GM19240 (cell line): ENCODE data around the gene HOXC10.

Experiments
- DNase-seq: peaks from one replicate; pipeline ENCODE4 v3.0.0; 2011; ENCODE audit warnings: low spot score; ENCODE audit not compliant: insufficient read length

The HOXC10 gene

GRCh38 chr12:53984901-53985691 lies at the start of gene HOXC10:
Gene HOXC10, plus strand, starts transcription at chr12:53985146. Its CDS starts 114 bp downstream, at chr12:53985260.
- no peak for DNase-seq

- no peak for DNase-seq
These were observed 49.3 kb upstream of the HOXC10 start for GRCh38 chr12:53935383-53936341.

GRCh38 chr12:53937099-53937498 lies 47.8 kb upstream of the HOXC10 start:
- DNase-seq = no peak

- no peak for DNase-seq
These were observed 47.2 kb upstream of the HOXC10 start for GRCh38 chr12:53937596-53938325.

GRCh38 chr12:53938326-53939140 lies 46.4 kb upstream of the HOXC10 start, which contains the start of gene HOXC13:
Gene HOXC13, plus strand, starts transcription at chr12:53938831. Its CDS starts 76 bp downstream, at chr12:53938907.
- DNase-seq = no peak

GRCh38 chr12:53939141-53940108 lies 45.5 kb upstream of the HOXC10 start:
- DNase-seq = no peak

GRCh38 chr12:53940443-53941014 lies 44.4 kb upstream of the HOXC10 start:
- no peak for DNase-seq

GRCh38 chr12:53941187-53941586 lies 43.8 kb upstream of the HOXC10 start:
- DNase-seq = no peak

GRCh38 chr12:53941750-53942149 lies 43.2 kb upstream of the HOXC10 start:
- DNase-seq = no peak

- DNase-seq = no peak
These were observed 42.4 kb upstream of the HOXC10 start for GRCh38 chr12:53942467-53942997.

GRCh38 chr12:53944209-53944608 lies 40.7 kb upstream of the HOXC10 start:
- no peak for DNase-seq

GRCh38 chr12:53944907-53945847 lies 39.8 kb upstream of the HOXC10 start:
- DNase-seq = no peak

GRCh38 chr12:53947743-53948142 lies 37.2 kb upstream of the HOXC10 start:
- DNase-seq = no peak

- no peak for DNase-seq
These were observed 36.0 kb upstream of the HOXC10 start for GRCh38 chr12:53948650-53949593.

GRCh38 chr12:53949631-53950436 lies 35.1 kb upstream of the HOXC10 start:
- no peak for DNase-seq

GRCh38 chr12:53950437-53950773 lies 34.5 kb upstream of the HOXC10 start:
- DNase-seq = no peak
